ENCODE results near the gene ZNF226.
"Not testable (repeated sequence)": the region's sequence is repeated elsewhere in the genome, so short reads cannot be mapped to it uniquely, and the experiment has no call there.

Gene ZNF226

GRCh38 chr19:44207126-44207803 lies 42.4 kb downstream of the ZNF226 start:
- intact Hi-C loops (cut with DNase I): loop anchor here (2.0 to 5.0 kb wide), 2 partner anchors 42 to 95 kb away; partner anchors contain the start of genes ZNF225 and ZNF226
- DNase-seq: peak; percentile 78 to 98 (median 87)

- intact Hi-C loops (cut with DNase I): loop anchor here (10.0 kb wide), 1 partner anchor 92 kb away; the partner anchor contains the start of gene ZNF235
- peak; percentile 80 to 98 (median 90) for DNase-seq
Observed at GRCh38 chr19:44212250-44212865, 47.5 kb downstream of the ZNF226 start, which contains the start of gene ZNF227. Gene ZNF227 (plus strand): TSS chr19:44212532. CDS start chr19:44217793, 5,261 bp downstream.

GRCh38 chr19:44212866-44213346 lies 48.0 kb downstream of the ZNF226 start:
- DNase-seq: no peak
- intact Hi-C loops (cut with DNase I): loop anchor here (10.0 kb wide), 1 partner anchor 92 kb away; the partner anchor contains the start of gene ZNF235

- intact Hi-C loops (cut with DNase I): loop anchor here (10.0 kb wide), 1 partner anchor 85 kb away; the partner anchor contains the start of gene ZNF235
- DNase-seq: not testable (repeated sequence)
Observed at GRCh38 chr19:44219926-44220325, 55.0 kb downstream of the ZNF226 start.

- DNase-seq; intact Hi-C loops (cut with DNase I): not testable (repeated sequence)
Observed at GRCh38 chr19:44220761-44221160, 55.9 kb downstream of the ZNF226 start.

GRCh38 chr19:44221291-44221690 lies 56.4 kb downstream of the ZNF226 start:
- DNase-seq; intact Hi-C loops (cut with DNase I): not testable (repeated sequence)
